GM19025 (cell line): ENCODE data around the gene BCHE.

Source experiments
- ATAC-seq: cut with Tn5 transposase; IDR thresholded peaks from one replicate; pipeline ENCODE4 v1.9.1; 2021; ENCODE audit warnings: mild to moderate bottlenecking, low read depth, moderate library complexity; ENCODE audit not compliant: unreplicated experiment

Gene BCHE

GRCh38 chr3:165754219-165755007, 82.8 kb downstream of the BCHE start:
- no peak for ATAC-seq

GRCh38 chr3:165753560-165753959, 83.7 kb downstream of the BCHE start:
- ATAC-seq = no peak

- ATAC-seq = no peak
These were observed 85.6 kb downstream of the BCHE start for GRCh38 chr3:165751637-165752036.

- no peak for ATAC-seq
These were observed 87.4 kb downstream of the BCHE start for GRCh38 chr3:165749821-165750220.

GRCh38 chr3:165749241-165749640, 88.0 kb downstream of the BCHE start:
- no peak for ATAC-seq

- ATAC-seq = no peak
These were observed 89.1 kb downstream of the BCHE start for GRCh38 chr3:165748094-165748493.

GRCh38 chr3:165746874-165747273, 90.3 kb downstream of the BCHE start:
- ATAC-seq = no peak

GRCh38 chr3:165744025-165744424, 93.2 kb downstream of the BCHE start:
- ATAC-seq = no peak

- ATAC-seq = no peak
These were observed 94.9 kb downstream of the BCHE start for GRCh38 chr3:165742351-165742750.

- ATAC-seq = no peak
These were observed 107.5 kb downstream of the BCHE start for GRCh38 chr3:165729756-165730155.

GRCh38 chr3:165728924-165729323, 108.3 kb downstream of the BCHE start:
- no peak for ATAC-seq

GRCh38 chr3:165725296-165725695, 111.9 kb downstream of the BCHE start:
- ATAC-seq = no peak
